NCI-H2227 treated with DMSO at 0.1 percent for 48 hours (cell line): ENCODE data around the gene LNPEP.

ENCODE experiments used
- DNase-seq: peaks from one replicate; lab custom pipeline; 2025; lab: John Stamatoyannopoulos, UW

Gene LNPEP

GRCh38 chr5:97000391-97000790 is 64.5 kb downstream of the LNPEP start:
- DNase-seq = no peak

GRCh38 chr5:97002983-97003382 is 67.1 kb downstream of the LNPEP start:
- no peak for DNase-seq

- DNase-seq = no peak
These were observed 68.7 kb downstream of the LNPEP start for GRCh38 chr5:97004423-97005060.

GRCh38 chr5:97006454-97007060 is 70.7 kb downstream of the LNPEP start:
- no peak for DNase-seq

GRCh38 chr5:97009212-97009898 is 73.5 kb downstream of the LNPEP start:
- DNase-seq = no peak

- DNase-seq = no peak
These were observed 74.0 kb downstream of the LNPEP start for GRCh38 chr5:97009921-97010320.

- DNase-seq = no peak
These were observed 74.7 kb downstream of the LNPEP start for GRCh38 chr5:97010606-97011005.

GRCh38 chr5:97011567-97011966 is 75.7 kb downstream of the LNPEP start:
- no peak for DNase-seq

GRCh38 chr5:97019435-97020117 is 83.7 kb downstream of the LNPEP start:
- DNase-seq = no peak

- no peak for DNase-seq
These were observed 85.5 kb downstream of the LNPEP start for GRCh38 chr5:97021416-97021815.

GRCh38 chr5:97022898-97023297 is 87.0 kb downstream of the LNPEP start:
- DNase-seq = no peak

- no peak for DNase-seq
These were observed 90.8 kb downstream of the LNPEP start for GRCh38 chr5:97026721-97027120.

- DNase-seq = no peak
These were observed 101.9 kb downstream of the LNPEP start for GRCh38 chr5:97037819-97038218.

GRCh38 chr5:97041239-97041638 is 105.4 kb downstream of the LNPEP start:
- DNase-seq = no peak

GRCh38 chr5:97042996-97043395 is 107.1 kb downstream of the LNPEP start:
- no peak for DNase-seq

GRCh38 chr5:97043511-97043910 is 107.6 kb downstream of the LNPEP start:
- DNase-seq = no peak

GRCh38 chr5:97044052-97044451 is 108.2 kb downstream of the LNPEP start:
- no peak for DNase-seq

GRCh38 chr5:97046270-97046982 is 110.5 kb downstream of the LNPEP start:
- no peak for DNase-seq

GRCh38 chr5:97047076-97047475 is 111.2 kb downstream of the LNPEP start:
- DNase-seq = no peak

GRCh38 chr5:97049175-97049574 is 113.3 kb downstream of the LNPEP start:
- no peak for DNase-seq

GRCh38 chr5:97056263-97056662 is 120.4 kb downstream of the LNPEP start:
- DNase-seq = no peak

GRCh38 chr5:97062046-97062445 is 126.2 kb downstream of the LNPEP start:
- no peak for DNase-seq
